ENCODE data around the gene ARCN1.

ARCN1 gene

GRCh38 chr11:118640332-118641154, 68.3 kb downstream of the ARCN1 start:
- peak; percentile 37 for DNase-seq

GRCh38 chr11:118641397-118642019, 69.3 kb downstream of the ARCN1 start:
- DNase-seq, result peak; percentile 99

DNA sequence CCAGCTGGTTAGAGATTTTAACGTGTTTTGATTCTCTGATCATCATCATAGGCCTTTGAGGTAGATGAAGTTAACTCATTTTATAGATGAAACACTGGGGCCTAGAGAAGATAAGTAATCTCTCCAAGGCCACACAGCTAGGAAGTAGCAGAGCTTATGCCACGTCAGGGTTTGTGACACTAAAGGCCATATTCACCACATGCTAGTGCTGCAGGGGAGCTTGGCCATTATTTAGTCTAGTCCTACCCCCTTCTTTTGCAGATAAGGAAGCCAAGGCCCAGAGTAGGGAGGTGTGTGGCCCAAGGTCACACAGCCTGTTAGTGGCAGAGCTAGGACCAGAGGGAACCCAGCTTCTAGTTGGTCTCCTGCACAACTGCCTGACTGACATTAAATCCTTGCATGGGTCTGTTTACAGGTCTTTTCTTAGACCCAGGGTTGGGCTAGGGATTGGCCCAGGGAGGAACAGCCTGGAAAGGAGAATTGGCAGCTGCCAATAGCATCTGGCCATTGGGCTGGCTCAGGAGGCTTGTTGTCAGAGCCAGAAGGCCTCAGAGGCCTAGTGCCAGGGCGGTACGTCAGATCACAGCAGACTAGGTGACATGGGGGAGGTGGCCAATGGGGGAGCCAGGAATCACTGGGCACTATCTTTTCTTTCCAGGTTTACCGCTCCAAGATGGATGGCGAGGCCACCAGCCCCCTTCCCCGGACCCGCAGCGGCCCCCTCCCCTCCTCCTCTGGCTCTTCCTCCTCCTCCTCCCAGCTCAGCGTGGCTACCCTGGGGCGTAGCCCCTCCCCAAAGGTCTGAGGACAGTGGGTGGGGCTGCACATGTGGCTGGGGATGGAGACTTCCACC, 71.2 kb downstream of the ARCN1 start:
- DNase-seq, result no peak

- DNase-seq, result no peak
These were observed 71.8 kb downstream of the ARCN1 start for GRCh38 chr11:118643995-118644345.

- no peak for DNase-seq
These were observed 72.3 kb downstream of the ARCN1 start for GRCh38 chr11:118644496-118644895.

DNA sequence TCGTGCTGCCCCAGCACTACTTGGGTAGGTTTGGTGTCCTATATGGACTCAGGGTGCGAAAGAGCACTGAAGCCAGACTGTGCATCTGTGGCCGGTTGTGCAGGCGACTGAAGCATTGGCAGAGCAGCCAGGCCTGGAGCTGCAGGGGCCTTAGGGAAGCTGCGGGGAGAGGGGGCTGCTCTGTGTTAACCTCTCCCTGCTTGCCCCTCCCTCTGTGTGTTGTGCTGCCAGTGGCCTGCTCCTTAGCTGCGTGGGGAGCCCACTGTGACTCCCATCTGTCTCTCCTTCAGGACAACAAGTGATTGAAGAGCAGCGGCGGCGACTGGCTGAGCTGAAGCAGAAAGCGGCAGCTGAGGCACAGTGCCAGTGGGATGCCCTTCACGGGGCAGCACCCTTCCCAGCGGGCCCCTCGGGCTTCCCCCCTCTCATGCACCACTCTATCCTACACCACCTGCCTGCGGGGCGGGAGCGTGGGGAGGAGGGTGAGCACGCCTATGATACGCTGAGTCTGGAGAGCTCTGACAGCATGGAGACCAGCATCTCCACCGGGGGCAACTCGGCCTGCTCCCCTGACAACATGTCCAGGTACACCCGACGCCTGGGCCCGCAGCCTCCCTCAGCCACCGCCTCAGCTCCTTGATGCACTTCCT, 73.0 kb downstream of the ARCN1 start:
- DNase-seq, result no peak

GRCh38 chr11:118646393-118646792, 74.2 kb downstream of the ARCN1 start:
- no peak for DNase-seq

GRCh38 chr11:118648291-118648690, 76.1 kb downstream of the ARCN1 start:
- no peak for DNase-seq

DNA sequence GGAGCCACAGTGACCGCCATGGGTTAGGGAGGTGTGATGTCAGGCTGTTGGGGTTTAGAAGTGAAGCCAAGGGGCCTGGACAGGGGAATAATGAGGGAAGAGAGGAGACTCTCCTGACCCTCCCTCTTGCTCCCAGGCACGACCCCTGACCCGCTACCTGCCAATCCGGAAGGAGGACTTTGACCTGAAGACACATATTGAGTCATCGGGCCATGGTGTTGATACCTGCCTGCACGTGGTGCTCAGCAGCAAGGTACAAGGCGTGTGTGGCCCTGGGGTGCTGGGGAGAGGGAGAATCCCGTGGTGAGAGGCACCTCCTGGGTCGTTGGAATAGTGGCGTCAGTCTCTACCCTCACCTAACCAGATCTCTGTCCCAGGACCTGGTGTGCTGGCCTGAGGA, 77.7 kb downstream of the ARCN1 start:
- no peak for DNase-seq

DNA sequence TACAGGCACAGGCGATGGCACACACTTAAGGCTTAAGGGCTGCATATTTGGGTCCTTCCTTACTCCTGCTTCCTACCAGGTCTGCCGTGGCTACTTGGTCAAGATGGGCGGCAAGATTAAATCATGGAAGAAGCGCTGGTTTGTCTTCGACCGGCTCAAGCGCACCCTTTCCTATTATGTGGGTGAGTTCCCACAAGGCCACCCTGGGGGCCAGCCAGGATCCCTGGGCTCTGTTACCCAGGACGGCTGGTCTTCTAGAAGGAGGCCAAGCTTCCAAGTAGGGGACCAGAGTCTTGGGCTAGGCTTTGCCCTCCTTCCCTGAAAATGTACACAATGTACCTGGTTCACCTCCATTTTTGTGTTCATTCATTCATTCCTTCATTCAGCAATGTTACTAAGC, 78.2 kb downstream of the ARCN1 start:
- DNase-seq, result no peak

DNA sequence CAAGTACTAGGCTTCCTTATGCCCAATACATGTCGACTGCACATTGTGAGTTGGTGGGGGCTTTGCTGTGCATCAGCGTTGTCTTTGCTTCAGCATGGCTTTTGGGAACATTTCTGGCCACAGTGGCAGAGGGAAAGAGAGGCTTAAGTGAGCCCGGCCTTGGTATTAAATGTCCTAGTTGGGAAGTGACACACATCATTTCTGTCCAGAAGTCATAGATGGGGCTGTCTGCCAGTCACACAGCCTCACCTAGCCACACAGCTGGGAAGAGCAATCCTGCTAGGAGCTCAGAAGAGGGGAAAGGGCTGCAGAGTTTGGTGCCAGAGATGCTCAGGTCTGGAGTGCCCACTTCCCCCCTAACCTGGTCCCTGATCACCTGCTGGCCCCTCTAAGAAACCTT, 79.6 kb downstream of the ARCN1 start:
- no peak for DNase-seq
